Mesothelial cell of epicardium (in vitro differentiated cells): ENCODE measurements around the gene EFHD2. TPM values are rescaled to one million over a fixed set of nuclear protein-coding genes. Genes with fewer than 3 reads are reported as not detected.
"Not testable (repeated sequence)": the region's sequence is repeated elsewhere in the genome, so short reads cannot be mapped to it uniquely, and the experiment has no call there.

ENCODE experiments used
- DNase-seq, 2 experiments: peaks; one replicate each; pipeline ENCODE4 v3.0.0; 2021; ENCODE audit warnings: low spot score in 2 of 2; ENCODE audit not compliant: unreplicated experiment in 2 of 2
- H3K27ac Mint-ChIP-seq: 2 replicates; pipeline ENCODE4 v1.8.0; 2021; ENCODE audit warnings: mixed read lengths
- H3K27me3 Mint-ChIP-seq: 2 replicates; pipeline ENCODE4 v1.8.0; 2021; ENCODE audit warnings: low read depth, mixed read lengths
- H3K36me3 Mint-ChIP-seq: 2 replicates; pipeline ENCODE4 v1.8.0; 2021; ENCODE audit warnings: mixed read lengths
- H3K4me1 Mint-ChIP-seq: 2 replicates; pipeline ENCODE4 v1.8.0; 2021; ENCODE audit warnings: mixed read lengths
- H3K4me3 Mint-ChIP-seq: 2 replicates; pipeline ENCODE4 v1.8.0; 2021; ENCODE audit warnings: mild to moderate bottlenecking, moderate library complexity, mixed read lengths
- H3K9me3 Mint-ChIP-seq: 2 replicates; pipeline ENCODE4 v1.8.0; 2021; ENCODE audit warnings: mixed read lengths
- total RNA-seq: library from RNA; stranded (reverse); gene quantifications from 3 replicates; pipeline ENCODE4 v1.2.1, GENCODE V29; 2021
- TF ChIP-seq, protein P1 (sequence below): fragments of 200-600 bp; sonication (generic); IDR thresholded peaks from one replicate; pipeline ENCODE4 v1.5.0; 2021; ENCODE audit warnings: antibody characterized with exemption; ENCODE audit not compliant: unreplicated experiment

Gene EFHD2
- total RNA-seq, 1 donor from 2014 or later = 16.2 TPM

GRCh38 chr1:15433471-15433870, 23.8 kb downstream of the EFHD2 start:
- Mint-ChIP-seq H3K4me1 (peaks cover 4% of the 10 kb centered on the region), H3K27me3 (no peaks in the 10 kb centered on the region), H3K4me3 (no peak overlapping the region), H3K27ac (no peak overlapping the region), H3K9me3 (no peaks in the 10 kb centered on the region), H3K36me3 (no peaks in the 10 kb centered on the region)
- no peak for DNase-seq
- TF ChIP-seq, protein P1, sequence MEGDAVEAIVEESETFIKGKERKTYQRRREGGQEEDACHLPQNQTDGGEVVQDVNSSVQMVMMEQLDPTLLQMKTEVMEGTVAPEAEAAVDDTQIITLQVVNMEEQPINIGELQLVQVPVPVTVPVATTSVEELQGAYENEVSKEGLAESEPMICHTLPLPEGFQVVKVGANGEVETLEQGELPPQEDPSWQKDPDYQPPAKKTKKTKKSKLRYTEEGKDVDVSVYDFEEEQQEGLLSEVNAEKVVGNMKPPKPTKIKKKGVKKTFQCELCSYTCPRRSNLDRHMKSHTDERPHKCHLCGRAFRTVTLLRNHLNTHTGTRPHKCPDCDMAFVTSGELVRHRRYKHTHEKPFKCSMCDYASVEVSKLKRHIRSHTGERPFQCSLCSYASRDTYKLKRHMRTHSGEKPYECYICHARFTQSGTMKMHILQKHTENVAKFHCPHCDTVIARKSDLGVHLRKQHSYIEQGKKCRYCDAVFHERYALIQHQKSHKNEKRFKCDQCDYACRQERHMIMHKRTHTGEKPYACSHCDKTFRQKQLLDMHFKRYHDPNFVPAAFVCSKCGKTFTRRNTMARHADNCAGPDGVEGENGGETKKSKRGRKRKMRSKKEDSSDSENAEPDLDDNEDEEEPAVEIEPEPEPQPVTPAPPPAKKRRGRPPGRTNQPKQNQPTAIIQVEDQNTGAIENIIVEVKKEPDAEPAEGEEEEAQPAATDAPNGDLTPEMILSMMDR = no peak

- not testable (repeated sequence) for H3K9me3 Mint-ChIP-seq, H3K27ac Mint-ChIP-seq, H3K4me3 Mint-ChIP-seq, H3K27me3 Mint-ChIP-seq, H3K36me3 Mint-ChIP-seq, H3K4me1 Mint-ChIP-seq, DNase-seq
These were observed 25.1 kb downstream of the EFHD2 start for GRCh38 chr1:15434739-15435138.

GRCh38 chr1:15435239-15436077, 25.8 kb downstream of the EFHD2 start:
- Mint-ChIP-seq H3K27ac (no peak overlapping the region), H3K4me3 (no peak overlapping the region)

GRCh38 chr1:15436881-15437442, 27.3 kb downstream of the EFHD2 start:
- no peak overlapping the region for H3K27ac Mint-ChIP-seq
- TF ChIP-seq, protein P1 = no peak
- no peak overlapping the region for H3K4me3 Mint-ChIP-seq
- peaks cover 3% of the 10 kb centered on the region for H3K27me3 Mint-ChIP-seq
- H3K9me3 Mint-ChIP-seq = no peaks in the 10 kb centered on the region
- H3K4me1 Mint-ChIP-seq = peaks cover 4% of the 10 kb centered on the region
- no peak for DNase-seq
- no peaks in the 10 kb centered on the region for H3K36me3 Mint-ChIP-seq

More at GRCh38 chr1:15435239-15436077, 25.8 kb downstream of the EFHD2 start:
- TF ChIP-seq, protein P1 = no peak
- Mint-ChIP-seq H3K4me1 (peaks cover 4% of the 10 kb centered on the region), H3K9me3 (no peaks in the 10 kb centered on the region), H3K27me3 (no peaks in the 10 kb centered on the region), H3K36me3 (no peaks in the 10 kb centered on the region)
- no peak for DNase-seq

- TF ChIP-seq, protein P1 = no peak
- Mint-ChIP-seq H3K27me3 (peaks cover 6% of the 10 kb centered on the region), H3K9me3 (no peaks in the 10 kb centered on the region), H3K27ac (no peak overlapping the region), H3K4me1 (no peaks in the 10 kb centered on the region), H3K4me3 (no peak overlapping the region), H3K36me3 (no peaks in the 10 kb centered on the region)
- DNase-seq = no peak
These were observed 29.6 kb downstream of the EFHD2 start for GRCh38 chr1:15439325-15439724.

DNA sequence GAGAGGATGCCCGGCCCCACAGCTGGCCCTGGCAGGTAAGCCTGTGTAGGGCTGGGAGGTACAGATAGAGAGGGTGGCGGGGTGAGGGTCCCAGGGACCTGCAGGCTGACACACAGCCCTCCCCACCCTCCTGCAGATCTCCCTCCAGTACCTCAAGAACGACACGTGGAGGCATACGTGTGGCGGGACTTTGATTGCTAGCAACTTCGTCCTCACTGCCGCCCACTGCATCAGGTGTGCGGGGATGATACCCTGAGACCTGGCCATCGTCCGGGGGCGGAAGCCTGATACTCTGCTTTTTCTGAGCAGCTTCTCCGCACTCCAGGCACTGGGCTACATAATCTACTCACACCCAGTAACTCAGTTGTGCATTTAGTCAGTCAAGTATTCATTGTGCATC, 30.7 kb downstream of the EFHD2 start:
- no peak for DNase-seq
- no peaks in the 10 kb centered on the region for H3K36me3 Mint-ChIP-seq
- no peaks in the 10 kb centered on the region for H3K9me3 Mint-ChIP-seq
- no peaks in the 10 kb centered on the region for H3K4me1 Mint-ChIP-seq
- no peak overlapping the region for H3K4me3 Mint-ChIP-seq
- H3K27me3 Mint-ChIP-seq = peaks cover 6% of the 10 kb centered on the region
- no peak overlapping the region for H3K27ac Mint-ChIP-seq
- TF ChIP-seq, protein P1 = no peak
